Mesenchymal stem cell (in vitro differentiated cells and primary cell): ENCODE results near the gene ANTXRL.

Experiments used
- DNase-seq: peaks from one replicate; pipeline ENCODE4 v3.0.0-alpha.2; 2013
- H2AFZ ChIP-seq: one replicate; pipeline ENCODE4 v1.6.1; 2013; ENCODE audit warnings: low read depth, mild to moderate bottlenecking, control low read depth, inconsistent platforms, low read length, moderate library complexity
- H2AK5ac ChIP-seq: 2 replicates; pipeline ENCODE4 v1.6.1; 2013; ENCODE audit warnings: low read length, moderate library complexity, mild to moderate bottlenecking, inconsistent platforms; ENCODE audit not compliant: severe bottlenecking
- H2BK120ac ChIP-seq: one replicate; pipeline ENCODE4 v1.6.1; 2013; ENCODE audit warnings: low read depth, mild to moderate bottlenecking, inconsistent platforms, low read length, moderate library complexity
- H2BK12ac ChIP-seq, 2 experiments: one replicate each; pipeline ENCODE4 v1.6.1; 2013; ENCODE audit warnings: inconsistent platforms in 2 of 2, low read length in 2 of 2, mild to moderate bottlenecking in 2 of 2, moderate library complexity in 2 of 2, control low read depth in 1 of 2
- H2BK15ac ChIP-seq: one replicate; pipeline ENCODE4 v1.6.1; 2013; ENCODE audit warnings: mild to moderate bottlenecking, low read depth, inconsistent platforms; ENCODE audit not compliant: poor library complexity, severe bottlenecking
- H2BK5ac ChIP-seq: 2 replicates; pipeline ENCODE4 v1.6.1; 2013; ENCODE audit warnings: low read depth, mild to moderate bottlenecking, low read length, control low read depth, inconsistent platforms; ENCODE audit not compliant: poor library complexity, severe bottlenecking
- H3K14ac ChIP-seq, 2 experiments: one replicate each; pipeline ENCODE4 v1.6.1; 2013; ENCODE audit warnings: inconsistent platforms in 2 of 2, low read length in 2 of 2, control low read depth in 1 of 2, mild to moderate bottlenecking in 1 of 2, moderate library complexity in 1 of 2
- H3K18ac ChIP-seq, 2 experiments: one replicate each; pipeline ENCODE4 v1.6.1; 2013; ENCODE audit warnings: inconsistent platforms in 2 of 2, low read length in 2 of 2, control low read depth in 1 of 2, low read depth in 1 of 2, mild to moderate bottlenecking in 1 of 2
- H3K23ac ChIP-seq, 2 experiments: one replicate each; pipeline ENCODE4 v1.6.1; 2013; ENCODE audit warnings: inconsistent platforms in 2 of 2, low read length in 2 of 2, mild to moderate bottlenecking in 2 of 2, moderate library complexity in 2 of 2, control low read depth in 1 of 2
- H3K27ac ChIP-seq: 2 replicates; pipeline ENCODE4 v1.5.1; 2013; ENCODE audit warnings: mild to moderate bottlenecking, moderate library complexity, low read length, control low read depth, inconsistent platforms; ENCODE audit not compliant: poor library complexity, severe bottlenecking
- H3K27me3 ChIP-seq, 2 experiments: 2 replicates each; pipeline versions ENCODE4 v1.6.1 to v1.7.0; 2013; ENCODE audit warnings: low read length in 2 of 2, mild to moderate bottlenecking in 2 of 2, moderate library complexity in 2 of 2, control low read depth in 1 of 2, inconsistent platforms in 1 of 2; ENCODE audit not compliant: control insufficient read depth in 1 of 2, insufficient read depth in 1 of 2
- H3K36me3 ChIP-seq, 2 experiments: 2 replicates each; pipeline versions ENCODE4 v1.6.1 to v1.7.0; 2013; ENCODE audit warnings: low read length in 2 of 2, control low read depth in 1 of 2, inconsistent platforms in 1 of 2, low read depth in 1 of 2, mild to moderate bottlenecking in 1 of 2; ENCODE audit not compliant: insufficient read depth in 2 of 2, control insufficient read depth in 1 of 2
- H3K4ac ChIP-seq, 2 experiments: one replicate each; pipeline ENCODE4 v1.6.1; 2013; ENCODE audit warnings: inconsistent platforms in 2 of 2, low read length in 2 of 2, mild to moderate bottlenecking in 2 of 2, moderate library complexity in 2 of 2, control low read depth in 1 of 2, low read depth in 1 of 2
- H3K4me1 ChIP-seq: 2 replicates; pipeline ENCODE4 v1.6.1; 2013; ENCODE audit warnings: low read depth, low read length, control low read depth; ENCODE audit not compliant: control insufficient read depth, insufficient read depth
- H3K4me2 ChIP-seq: 2 replicates; pipeline ENCODE4 v1.6.1; 2013; ENCODE audit warnings: low read length, mild to moderate bottlenecking, inconsistent platforms; ENCODE audit not compliant: poor library complexity, severe bottlenecking
- H3K4me3 ChIP-seq, 2 experiments: 2 replicates each; pipeline versions ENCODE4 v1.5.1 to v1.7.0; 2013; ENCODE audit warnings: low read length in 2 of 2, mild to moderate bottlenecking in 2 of 2, control low read depth in 1 of 2, low read depth in 1 of 2; ENCODE audit not compliant: insufficient read depth in 1 of 2
- H3K79me1 ChIP-seq: replicated peaks from 2 replicates; pipeline ENCODE4 v1.6.1; 2013; ENCODE audit warnings: mild to moderate bottlenecking, control low read depth, low read length, inconsistent platforms; ENCODE audit not compliant: poor library complexity, severe bottlenecking
- H3K9ac ChIP-seq: 2 replicates; pipeline ENCODE4 v1.7.0; 2013; ENCODE audit warnings: mild to moderate bottlenecking, low read length, moderate library complexity
- H3K9me3 ChIP-seq: 2 replicates; pipeline ENCODE4 v1.7.0; 2013; ENCODE audit warnings: mild to moderate bottlenecking, low read length; ENCODE audit not compliant: control insufficient read depth
- H4K8ac ChIP-seq: one replicate; pipeline ENCODE4 v1.6.1; 2013; ENCODE audit warnings: inconsistent platforms, mild to moderate bottlenecking, low read length, moderate library complexity
- H4K91ac ChIP-seq: one replicate; pipeline ENCODE4 v1.6.1; 2013; ENCODE audit warnings: mild to moderate bottlenecking, low read length, inconsistent platforms
- WGBS: methylation state at CpG from one replicate; pipeline ENCODE4 v1.1.7; 2013; ENCODE audit warnings: mixed read lengths; 5-methylcytosine and 5-hydroxymethylcytosine counted together

ANTXRL gene

GRCh38 chr10:46308666-46309450, 22.1 kb downstream of the ANTXRL start:
- Histone ChIP-seq H2AK5ac (no peak overlapping the region), H2BK120ac (no peak overlapping the region), H3K14ac (no peak overlapping the region), H3K9ac (no peak overlapping the region), H3K4me2 (no peak overlapping the region), H2BK12ac (no peak overlapping the region), H3K4ac (no peak overlapping the region), H3K9me3 (no peaks in the 10 kb centered on the region), H2AFZ (no peak overlapping the region), H3K79me1 (no peaks in the 10 kb centered on the region), H3K4me3 (no peak overlapping the region), H3K36me3 (no peaks in the 10 kb centered on the region), H4K91ac (no peak overlapping the region), H3K27ac (no peak overlapping the region), H3K18ac (no peak overlapping the region), H3K4me1 (peaks cover 4% of the 10 kb centered on the region), H4K8ac (no peak overlapping the region), H3K23ac (no peak overlapping the region), H2BK5ac (no peak overlapping the region), H2BK15ac (no peak overlapping the region), H3K27me3 (peaks cover 34 to 37% of the 10 kb centered on the region in 2 experiments)
- WGBS = 90% methylated on average over 21 of the region's 21 CpGs
- DNase-seq = no peak

GRCh38 chr10:46309511-46310142, 22.8 kb downstream of the ANTXRL start:
- peaks cover 33 to 41% of the 10 kb centered on the region in 2 experiments for H3K27me3 ChIP-seq
- H2BK5ac ChIP-seq = no peak overlapping the region
- no peak overlapping the region for H3K9ac ChIP-seq
- no peak overlapping the region for H2BK15ac ChIP-seq
- no peak overlapping the region for H2AFZ ChIP-seq
- no peak overlapping the region for H4K91ac ChIP-seq
- no peak overlapping the region for H3K23ac ChIP-seq
- H3K79me1 ChIP-seq = no peaks in the 10 kb centered on the region
- no peak overlapping the region for H3K4me2 ChIP-seq
- H3K27ac ChIP-seq = no peak overlapping the region
- no peaks in the 10 kb centered on the region for H3K9me3 ChIP-seq
- H2BK12ac ChIP-seq = no peak overlapping the region
- 84% methylated on average over 9 of the region's 9 CpGs for WGBS
- H3K4ac ChIP-seq = no peak overlapping the region
- H3K18ac ChIP-seq = no peak overlapping the region
- peak overlapping the region in 1 of 2 experiments; percentile 11 for H3K4me3 ChIP-seq
- H2AK5ac ChIP-seq = no peak overlapping the region
- no peak for DNase-seq
- H2BK120ac ChIP-seq = no peak overlapping the region
- peaks cover 4% of the 10 kb centered on the region for H3K4me1 ChIP-seq
- no peak overlapping the region for H4K8ac ChIP-seq
- H3K14ac ChIP-seq = peak overlapping the region in 1 of 2 experiments; percentile 21
- no peaks in the 10 kb centered on the region for H3K36me3 ChIP-seq

- Histone ChIP-seq H3K27me3 (peaks cover 28 to 41% of the 10 kb centered on the region in 2 experiments), H3K79me1 (no peaks in the 10 kb centered on the region), H3K14ac (peak overlapping the region in 1 of 2 experiments; percentile 21), H3K4me3 (no peak overlapping the region), H3K27ac (no peak overlapping the region), H2AFZ (no peak overlapping the region), H4K8ac (no peak overlapping the region), H2BK120ac (no peak overlapping the region), H3K36me3 (no peaks in the 10 kb centered on the region), H2BK15ac (no peak overlapping the region), H3K9ac (no peak overlapping the region), H3K18ac (no peak overlapping the region), H2BK5ac (no peak overlapping the region), H3K4me2 (no peak overlapping the region), H2BK12ac (no peak overlapping the region), H3K9me3 (no peaks in the 10 kb centered on the region), H3K4me1 (peaks cover 4% of the 10 kb centered on the region), H3K23ac (no peak overlapping the region), H4K91ac (no peak overlapping the region), H2AK5ac (no peak overlapping the region), H3K4ac (no peak overlapping the region)
- no peak for DNase-seq
- WGBS = 87% methylated on average over 4 of the region's 4 CpGs
Observed at GRCh38 chr10:46310143-46310514, 23.3 kb downstream of the ANTXRL start.

- no peak overlapping the region for H3K18ac ChIP-seq
- H3K4me1 ChIP-seq = peaks cover 4% of the 10 kb centered on the region
- no peak overlapping the region for H2AK5ac ChIP-seq
- no peak overlapping the region for H4K8ac ChIP-seq
- no peak overlapping the region for H2BK12ac ChIP-seq
- H2BK5ac ChIP-seq = no peak overlapping the region
- no peak for DNase-seq
- 81% methylated on average over 6 of the region's 6 CpGs for WGBS
- peaks cover 26 to 41% of the 10 kb centered on the region in 2 experiments for H3K27me3 ChIP-seq
- H3K36me3 ChIP-seq = no peaks in the 10 kb centered on the region
- H3K9me3 ChIP-seq = no peaks in the 10 kb centered on the region
- H2BK120ac ChIP-seq = no peak overlapping the region
- no peak overlapping the region for H3K9ac ChIP-seq
- no peak overlapping the region for H3K23ac ChIP-seq
- H3K4me3 ChIP-seq = no peak overlapping the region
- no peaks in the 10 kb centered on the region for H3K79me1 ChIP-seq
- no peak overlapping the region for H2AFZ ChIP-seq
- no peak overlapping the region for H3K27ac ChIP-seq
- H4K91ac ChIP-seq = no peak overlapping the region
- H3K4me2 ChIP-seq = no peak overlapping the region
- H3K14ac ChIP-seq = no peak overlapping the region
- no peak overlapping the region for H3K4ac ChIP-seq
- H2BK15ac ChIP-seq = no peak overlapping the region
Observed at GRCh38 chr10:46310851-46311250, 24.1 kb downstream of the ANTXRL start.
